ENCODE data around the gene STIM1.

Gene STIM1

DNA sequence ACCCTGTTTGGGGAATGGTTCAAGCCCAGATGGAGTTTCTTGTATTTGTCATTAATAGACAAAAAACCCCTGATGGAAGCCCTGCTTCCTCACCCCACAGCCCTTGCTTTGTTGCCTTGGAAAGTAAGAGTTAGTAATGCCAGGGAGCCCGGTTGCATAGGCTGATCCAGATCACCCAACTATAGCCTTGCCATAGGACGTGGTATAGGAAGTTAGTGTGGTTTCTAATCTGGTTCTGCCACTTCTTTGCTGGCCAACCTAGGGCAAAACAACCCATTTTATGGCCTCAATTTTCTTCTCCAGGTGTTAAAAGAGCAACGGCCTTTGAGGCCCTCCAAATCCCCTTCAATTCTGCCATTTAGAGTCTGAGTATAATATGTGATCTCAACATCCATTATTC lies 97.9 kb downstream of the STIM1 start:
- no peak overlapping the region for H3K4me3 ChIP-seq (ENCODE audit: low read depth, low read length)
- in situ Hi-C loops (cut with HindIII; ENCODE audit: low sequenced_read_pairs), result loop anchor here (5.0 kb wide), 1 partner anchor 51 kb away; no protein-coding TSS in a partner anchor

DNA sequence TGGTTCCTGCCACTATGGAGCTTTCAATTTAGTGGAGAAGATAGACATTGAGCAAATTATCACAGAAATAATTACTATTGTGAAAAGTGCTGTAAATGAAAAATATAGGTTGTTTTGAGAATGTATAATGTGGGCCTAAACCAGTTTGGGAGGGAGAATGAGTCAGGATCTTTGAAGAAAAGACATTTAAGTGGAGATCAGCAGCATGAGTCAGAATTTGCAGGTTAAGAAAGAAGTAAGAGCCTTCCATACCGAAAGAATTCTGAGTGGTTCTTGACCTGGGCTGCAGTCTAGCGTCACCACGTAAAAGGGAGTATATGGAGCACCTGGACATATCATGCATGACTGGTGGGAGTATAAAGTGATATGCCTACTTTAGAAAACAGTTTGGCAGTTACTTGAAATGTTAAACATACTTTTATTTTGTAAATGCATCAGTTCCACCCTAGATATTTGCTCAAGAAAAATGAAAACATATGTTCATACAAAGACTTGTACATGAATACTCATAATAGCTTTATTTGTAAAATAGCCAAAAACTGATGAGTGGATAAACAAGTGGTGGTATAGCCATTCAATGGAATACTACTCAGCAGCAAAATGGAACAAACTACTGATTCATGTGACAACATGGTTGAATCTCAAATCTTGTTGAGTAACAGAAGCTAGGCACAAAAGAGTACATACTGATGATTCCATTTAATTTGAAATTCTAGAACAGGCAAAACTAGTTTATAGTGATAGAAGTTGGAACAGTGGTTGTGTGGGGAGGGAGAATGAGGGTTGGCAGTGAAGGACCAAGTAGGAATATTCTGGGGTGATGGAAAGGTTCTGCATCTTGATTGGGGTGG lies 99.2 kb downstream of the STIM1 start:
- no peak for DNase-seq (ENCODE audit: low read depth)
- in situ Hi-C loops (cut with HindIII; ENCODE audit: low sequenced_read_pairs), result loop anchor here (5.0 kb wide), 1 partner anchor 52 kb away; no protein-coding TSS in a partner anchor
- H3K4me3 ChIP-seq (ENCODE audit: low read depth, low read length), result no peak overlapping the region
- TF ChIP-seq, protein P1, sequence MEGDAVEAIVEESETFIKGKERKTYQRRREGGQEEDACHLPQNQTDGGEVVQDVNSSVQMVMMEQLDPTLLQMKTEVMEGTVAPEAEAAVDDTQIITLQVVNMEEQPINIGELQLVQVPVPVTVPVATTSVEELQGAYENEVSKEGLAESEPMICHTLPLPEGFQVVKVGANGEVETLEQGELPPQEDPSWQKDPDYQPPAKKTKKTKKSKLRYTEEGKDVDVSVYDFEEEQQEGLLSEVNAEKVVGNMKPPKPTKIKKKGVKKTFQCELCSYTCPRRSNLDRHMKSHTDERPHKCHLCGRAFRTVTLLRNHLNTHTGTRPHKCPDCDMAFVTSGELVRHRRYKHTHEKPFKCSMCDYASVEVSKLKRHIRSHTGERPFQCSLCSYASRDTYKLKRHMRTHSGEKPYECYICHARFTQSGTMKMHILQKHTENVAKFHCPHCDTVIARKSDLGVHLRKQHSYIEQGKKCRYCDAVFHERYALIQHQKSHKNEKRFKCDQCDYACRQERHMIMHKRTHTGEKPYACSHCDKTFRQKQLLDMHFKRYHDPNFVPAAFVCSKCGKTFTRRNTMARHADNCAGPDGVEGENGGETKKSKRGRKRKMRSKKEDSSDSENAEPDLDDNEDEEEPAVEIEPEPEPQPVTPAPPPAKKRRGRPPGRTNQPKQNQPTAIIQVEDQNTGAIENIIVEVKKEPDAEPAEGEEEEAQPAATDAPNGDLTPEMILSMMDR (IDR thresholded peaks at IDR 0.05; ENCODE audit: low read depth, low read length, missing control alignments), result no peak

More for the DNA sequence above, 97.9 kb downstream of the STIM1 start:
- TF ChIP-seq, protein P1 (IDR thresholded peaks at IDR 0.05; ENCODE audit: low read depth, low read length, missing control alignments), result no peak
- no peak for DNase-seq (ENCODE audit: low read depth)

DNA sequence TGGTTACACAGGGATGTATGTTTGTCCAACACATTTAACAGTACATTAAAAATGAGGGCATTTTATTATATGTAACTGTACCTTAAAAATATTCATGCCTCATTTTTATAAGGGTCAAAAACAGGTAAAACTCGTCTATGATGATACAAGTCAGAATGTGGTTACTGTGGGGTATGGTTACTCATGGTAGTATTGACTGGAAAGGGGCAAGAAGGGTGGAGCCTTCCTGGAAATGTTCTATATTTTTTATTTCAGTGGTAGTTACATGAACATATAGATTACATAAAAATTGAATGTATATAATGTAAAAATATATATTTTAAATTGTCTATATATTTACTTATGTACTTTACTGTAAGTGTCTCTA lies 99.8 kb downstream of the STIM1 start:
- TF ChIP-seq, protein P1 (IDR thresholded peaks at IDR 0.05; ENCODE audit: low read depth, low read length, missing control alignments), result no peak
- no peak for DNase-seq (ENCODE audit: low read depth)
- in situ Hi-C loops (cut with HindIII; ENCODE audit: low sequenced_read_pairs), result no loop called here
- no peak overlapping the region for H3K4me3 ChIP-seq (ENCODE audit: low read depth, low read length)

DNA sequence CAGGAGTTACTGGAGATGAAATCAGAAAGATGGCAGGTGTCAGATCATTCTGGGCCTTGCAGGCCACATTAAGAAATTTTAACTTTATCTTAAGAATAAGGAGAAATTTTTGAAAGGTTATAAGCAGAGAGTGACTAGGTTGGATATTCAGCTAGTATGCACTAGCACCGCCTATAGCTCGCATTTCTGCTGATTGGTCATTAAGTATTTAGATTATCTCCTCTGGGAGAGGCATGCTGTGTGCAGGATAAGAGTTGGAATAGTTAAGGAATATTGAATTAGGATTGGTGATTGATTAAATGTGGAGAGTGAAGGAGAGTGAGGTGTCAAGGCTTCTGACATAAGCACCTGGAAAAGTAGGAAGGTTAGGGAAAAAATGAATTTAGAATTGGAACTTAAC lies 100.6 kb downstream of the STIM1 start:
- TF ChIP-seq, protein P1 (IDR thresholded peaks at IDR 0.05; ENCODE audit: low read depth, low read length, missing control alignments), result no peak
- no peak for DNase-seq (ENCODE audit: low read depth)
- H3K4me3 ChIP-seq (ENCODE audit: low read depth, low read length), result no peak overlapping the region
- in situ Hi-C loops (cut with HindIII; ENCODE audit: low sequenced_read_pairs), result no loop called here

DNA sequence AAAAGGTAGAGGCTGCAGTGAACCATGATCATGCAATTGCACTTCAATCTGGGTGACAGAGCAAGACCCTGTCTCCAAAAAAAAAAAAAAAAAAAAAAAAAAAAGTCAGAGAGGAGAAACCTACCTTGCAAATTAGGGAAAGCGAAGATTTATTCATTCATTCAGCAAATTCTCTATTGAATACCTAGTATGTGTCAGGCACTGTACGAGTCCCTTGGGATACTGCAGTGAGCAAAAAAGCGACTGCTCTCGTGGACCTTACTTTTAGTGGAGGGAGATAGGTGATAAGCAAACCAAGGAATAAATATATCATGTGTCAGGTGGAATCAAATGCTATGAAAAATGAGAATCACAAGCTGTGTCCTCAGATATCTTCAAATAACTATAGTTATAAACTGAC lies 101.3 kb downstream of the STIM1 start:
- in situ Hi-C loops (cut with HindIII; ENCODE audit: low sequenced_read_pairs), result no loop called here
- H3K4me3 ChIP-seq (ENCODE audit: low read depth, low read length), result no peak overlapping the region
- DNase-seq (ENCODE audit: low read depth), result no peak
- TF ChIP-seq, protein P1 (IDR thresholded peaks at IDR 0.05; ENCODE audit: low read depth, low read length, missing control alignments), result no peak

DNA sequence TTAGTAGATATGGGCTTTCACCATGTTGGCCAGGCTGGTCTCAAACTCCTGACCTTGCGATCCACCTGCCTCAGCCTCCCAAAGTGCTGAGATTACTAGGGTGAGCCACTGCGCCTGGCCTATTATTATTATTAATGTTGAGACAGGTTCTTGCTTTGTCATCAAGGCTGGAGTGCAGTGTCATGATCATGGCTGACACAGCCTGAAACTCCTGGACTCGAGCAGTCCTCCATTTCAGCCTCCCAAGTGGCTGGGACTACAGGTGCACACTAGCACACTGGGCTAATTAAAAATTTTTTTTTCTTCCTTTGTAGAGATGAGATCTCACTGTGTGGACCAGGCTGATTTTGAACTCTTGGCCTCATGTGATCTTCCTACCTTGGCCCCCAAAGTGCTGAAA lies 102.0 kb downstream of the STIM1 start:
- in situ Hi-C loops (cut with HindIII; ENCODE audit: low sequenced_read_pairs), result no loop called here
- TF ChIP-seq, protein P1 (IDR thresholded peaks at IDR 0.05; ENCODE audit: low read depth, low read length, missing control alignments), result no peak
- DNase-seq (ENCODE audit: low read depth), result no peak
- no peak overlapping the region for H3K4me3 ChIP-seq (ENCODE audit: low read depth, low read length)
